ENCODE results near the gene ZBED1.
"Not testable (repeated sequence)": the region's sequence is repeated elsewhere in the genome, so short reads cannot be mapped to it uniquely, and the experiment has no call there.

The ZBED1 gene

DNA sequence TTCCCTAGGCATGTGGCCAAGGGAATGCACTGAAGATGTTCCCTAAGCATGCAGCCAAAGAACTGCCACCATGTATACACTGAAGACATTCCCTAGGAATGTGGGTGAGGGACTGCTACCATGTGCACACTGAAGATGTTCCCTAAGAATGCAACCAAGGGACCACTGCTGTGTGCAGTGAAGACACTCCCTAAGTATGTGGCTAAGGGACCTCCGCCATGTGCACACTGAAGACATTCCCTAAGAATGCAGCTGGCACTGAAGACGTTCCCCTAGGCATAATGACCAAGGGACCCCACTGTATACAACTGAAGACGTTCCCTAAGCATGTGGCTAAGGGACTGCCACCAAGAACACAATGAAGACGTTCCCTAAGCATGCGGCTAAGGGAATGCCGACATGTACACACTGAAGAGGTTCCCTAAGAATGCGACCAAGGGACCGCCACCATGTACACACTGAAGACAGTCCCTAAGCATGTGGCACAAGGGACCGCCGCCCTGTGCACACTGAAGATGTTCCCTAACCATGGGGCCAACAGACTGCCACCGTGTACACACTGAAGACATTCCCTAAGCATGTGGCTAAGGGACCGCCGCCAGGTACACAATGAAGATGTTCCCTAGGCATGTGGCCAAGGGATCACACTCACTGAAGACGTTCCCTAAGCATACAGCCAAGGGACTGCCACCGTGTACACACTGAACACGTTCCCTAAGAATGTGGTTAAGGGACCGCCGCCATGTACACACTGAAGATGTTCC lies 25.6 kb downstream of the ZBED1 start:
- DNase-seq (ENCODE audit: low read depth), result no peak

GRCh38 chrX:2474280-2474962 lies 26.4 kb downstream of the ZBED1 start:
- DNase-seq (ENCODE audit: low read depth), result no peak

- not testable (repeated sequence) for DNase-seq (ENCODE audit: low read depth)
These were observed 27.7 kb downstream of the ZBED1 start for GRCh38 chrX:2473064-2473463.

- no peak for DNase-seq (ENCODE audit: low read depth)
These were observed 29.1 kb downstream of the ZBED1 start for GRCh38 chrX:2471641-2472040.

- not testable (repeated sequence) for DNase-seq (ENCODE audit: low read depth)
These were observed 29.6 kb downstream of the ZBED1 start for GRCh38 chrX:2471126-2471525.

- DNase-seq (ENCODE audit: low read depth), result not testable (repeated sequence)
These were observed 30.9 kb downstream of the ZBED1 start for GRCh38 chrX:2469852-2470251.

DNA sequence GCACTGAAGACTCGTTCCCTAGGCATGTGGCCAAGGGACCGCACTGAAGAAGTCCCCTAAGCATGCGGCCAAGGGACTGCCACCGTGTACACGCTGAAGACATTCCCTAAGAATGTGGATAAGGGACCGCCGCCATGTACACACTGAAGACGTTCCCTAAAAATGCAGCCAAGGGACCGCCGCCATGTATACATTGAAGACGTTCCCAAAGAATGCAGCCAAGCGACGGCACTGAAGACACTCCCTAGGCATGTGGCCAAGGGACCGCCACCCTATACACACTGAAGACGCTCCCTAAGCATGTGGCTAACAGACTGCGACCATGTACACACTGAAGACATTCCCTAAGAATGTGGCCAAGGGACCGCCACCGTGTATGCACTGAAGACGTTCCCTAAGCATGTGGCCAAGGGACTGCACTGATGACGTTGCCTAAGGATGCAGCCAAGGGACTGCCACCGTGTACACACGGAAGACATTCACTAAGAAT lies 31.5 kb downstream of the ZBED1 start:
- DNase-seq (ENCODE audit: low read depth), result no peak

- DNase-seq (ENCODE audit: low read depth), result no peak
These were observed 32.2 kb downstream of the ZBED1 start for GRCh38 chrX:2468261-2469195.

DNA sequence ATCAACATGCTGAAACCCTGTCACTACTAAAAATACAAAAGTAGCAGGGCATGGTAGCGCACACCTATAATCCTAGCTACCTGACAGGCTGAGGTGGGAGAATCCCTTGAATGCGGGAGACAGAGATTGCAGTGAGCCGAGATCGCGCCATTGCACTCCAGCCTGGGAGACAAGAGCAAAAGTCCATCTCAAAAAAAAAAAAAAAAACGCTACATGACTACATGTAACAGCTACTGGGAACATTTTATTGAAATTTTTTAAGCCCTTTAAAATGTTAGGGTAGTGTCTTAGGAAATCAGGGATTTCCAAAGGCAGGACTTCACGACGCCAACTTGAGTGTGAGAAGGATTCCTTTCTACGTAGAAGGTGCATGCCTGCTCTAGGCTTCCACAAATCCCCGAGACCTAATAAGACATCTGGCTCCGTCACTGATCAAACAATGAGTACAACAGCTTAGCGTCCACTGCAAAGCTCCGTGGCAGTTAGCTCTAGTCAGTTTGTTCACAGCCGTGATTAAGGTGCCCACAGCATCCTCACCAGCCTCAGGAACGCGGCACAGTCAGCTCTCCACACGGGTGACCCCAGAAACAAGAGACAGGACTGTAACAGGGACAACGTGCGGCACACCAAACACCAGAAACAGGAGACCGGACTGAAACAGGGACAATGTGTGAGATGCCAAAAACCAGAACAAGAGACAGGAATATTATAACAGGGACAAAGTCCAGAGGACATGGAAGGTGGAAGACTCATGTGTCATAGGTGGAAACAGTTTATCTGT lies 33.7 kb downstream of the ZBED1 start:
- DNase-seq (ENCODE audit: low read depth), result no peak

GRCh38 chrX:2464677-2465166 lies 36.1 kb downstream of the ZBED1 start:
- DNase-seq (ENCODE audit: low read depth), result no peak

DNA sequence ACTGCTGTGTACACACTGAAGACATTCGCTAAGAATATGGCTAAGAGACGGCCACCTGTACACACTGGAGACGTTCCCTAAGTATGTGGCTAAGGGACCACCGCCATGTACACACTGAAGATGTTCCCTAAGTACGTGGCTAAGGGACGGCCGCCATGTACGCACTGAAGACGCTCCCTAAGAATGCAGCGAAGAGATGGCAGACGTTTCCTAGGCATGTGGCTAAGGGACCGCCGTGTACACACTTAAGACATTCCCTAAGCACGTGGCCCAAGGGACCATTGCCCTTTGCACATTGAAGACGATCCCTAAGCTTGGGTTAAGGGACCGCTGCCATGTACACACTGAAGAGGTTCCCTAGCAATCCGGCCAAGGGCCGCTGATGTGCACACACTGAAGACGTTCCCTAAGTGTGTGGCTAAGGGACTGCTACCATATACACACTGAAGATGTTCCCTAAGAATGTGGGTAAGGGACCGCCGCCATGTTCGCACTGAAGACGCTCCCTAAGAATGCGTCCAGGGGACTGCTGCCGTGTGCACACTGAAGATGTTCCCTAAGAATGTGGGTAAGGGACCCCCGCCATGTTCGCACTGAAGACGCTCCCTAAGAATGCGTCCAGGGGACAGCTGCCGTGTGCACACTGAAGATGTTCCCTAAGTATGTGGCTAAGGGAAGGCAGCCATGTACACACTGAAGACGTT lies 36.7 kb downstream of the ZBED1 start:
- no peak for DNase-seq (ENCODE audit: low read depth)

DNA sequence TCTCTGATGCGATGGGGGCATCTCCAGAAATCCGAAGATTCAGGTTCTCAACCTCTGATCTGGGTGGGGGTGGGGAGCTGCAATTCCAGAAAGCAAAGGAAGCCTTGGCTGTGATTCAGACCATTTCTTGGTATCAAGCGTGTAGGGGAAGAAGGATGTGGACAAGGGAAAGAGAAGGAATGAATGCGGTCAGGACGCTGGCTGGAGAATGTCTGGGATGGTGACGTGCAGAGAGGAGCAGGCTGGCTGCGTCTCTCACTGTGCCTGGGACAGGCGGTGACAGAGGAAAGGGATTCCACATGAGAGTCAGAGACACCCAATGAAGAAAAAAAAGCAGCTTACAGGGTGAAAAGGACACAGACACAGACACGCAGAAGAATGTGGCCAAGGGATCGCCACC lies 37.3 kb downstream of the ZBED1 start:
- not testable (repeated sequence) for DNase-seq (ENCODE audit: low read depth)

GRCh38 chrX:2462780-2463179 lies 38.0 kb downstream of the ZBED1 start:
- no peak for DNase-seq (ENCODE audit: low read depth)

DNA sequence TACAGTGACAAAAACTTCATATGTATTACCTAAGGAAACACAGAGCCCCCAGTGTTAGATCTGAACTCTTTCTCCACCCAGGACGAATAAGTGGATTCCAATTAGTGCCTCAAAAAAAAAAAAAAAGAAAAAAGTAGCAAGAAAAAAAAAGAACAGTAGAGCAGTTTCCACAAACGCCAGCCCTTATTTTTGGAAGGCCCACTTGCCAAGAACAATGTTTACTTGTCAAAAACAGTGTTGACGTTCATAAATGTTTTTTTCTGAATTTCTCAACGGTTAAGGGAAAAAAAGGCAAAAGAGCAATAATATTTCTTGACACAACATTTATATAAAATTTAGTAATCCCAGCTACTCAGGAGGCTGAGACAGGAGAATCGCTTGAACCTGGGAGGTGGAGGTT lies 38.7 kb downstream of the ZBED1 start:
- no peak for DNase-seq (ENCODE audit: low read depth)

DNA sequence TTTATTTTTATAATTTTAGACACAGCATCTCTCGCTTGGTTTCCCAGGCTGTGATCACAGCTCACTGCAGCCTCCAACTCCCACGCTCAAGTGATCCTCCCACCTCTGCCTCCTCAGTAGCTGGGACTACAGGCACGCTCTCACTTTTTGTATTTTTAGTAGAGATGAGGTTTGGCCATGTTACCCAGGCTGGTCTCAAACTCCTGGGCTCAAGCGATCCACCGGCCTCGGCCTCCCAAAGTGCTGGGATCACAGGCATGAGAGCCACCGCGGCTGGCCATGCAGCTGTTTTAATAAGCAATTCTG lies 39.1 kb downstream of the ZBED1 start:
- no peak for DNase-seq (ENCODE audit: low read depth)

DNA sequence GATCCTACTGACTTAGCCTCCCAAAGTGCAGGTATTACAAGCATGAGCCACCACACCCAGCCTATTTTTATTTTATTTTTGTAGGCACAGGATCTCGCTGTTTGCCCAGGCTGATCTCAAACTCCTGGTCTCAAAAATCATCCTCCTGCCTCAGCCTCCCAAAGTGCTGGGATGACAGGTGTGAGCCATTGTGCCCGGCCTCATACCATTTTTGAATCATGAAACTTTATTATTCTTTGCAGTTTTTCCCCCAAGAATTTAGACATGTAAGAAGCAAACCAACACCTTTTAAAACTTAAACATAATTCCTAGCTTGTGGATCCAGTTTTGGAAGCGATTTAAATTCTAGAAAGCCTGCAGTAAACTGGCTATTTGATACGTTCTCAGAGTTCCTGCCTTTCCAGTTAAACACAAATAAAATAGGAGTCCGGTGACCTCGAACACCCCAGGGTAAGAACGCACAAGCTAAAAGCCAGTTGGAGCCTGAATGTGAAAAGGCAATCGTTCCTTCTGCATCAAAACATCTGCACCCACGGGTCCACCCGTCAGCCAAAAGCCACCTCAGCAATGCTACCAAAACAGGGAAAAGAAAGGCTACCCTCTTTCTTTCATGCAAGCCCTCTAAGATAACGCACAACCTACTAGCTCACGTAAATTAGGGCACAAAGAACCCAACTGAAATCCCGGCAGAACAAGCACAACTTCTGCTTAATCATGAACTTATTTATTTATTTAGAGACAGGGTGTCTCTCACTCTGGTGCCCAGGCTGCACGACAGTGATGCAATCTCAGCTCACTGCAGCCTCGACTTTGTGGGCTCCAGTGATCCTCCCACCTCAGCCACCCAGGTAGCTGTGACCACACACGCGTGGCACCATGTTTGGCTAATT lies 39.7 kb downstream of the ZBED1 start:
- not testable (repeated sequence) for DNase-seq (ENCODE audit: low read depth)

- not testable (repeated sequence) for DNase-seq (ENCODE audit: low read depth)
These were observed 40.7 kb downstream of the ZBED1 start for GRCh38 chrX:2460048-2460447.

DNA sequence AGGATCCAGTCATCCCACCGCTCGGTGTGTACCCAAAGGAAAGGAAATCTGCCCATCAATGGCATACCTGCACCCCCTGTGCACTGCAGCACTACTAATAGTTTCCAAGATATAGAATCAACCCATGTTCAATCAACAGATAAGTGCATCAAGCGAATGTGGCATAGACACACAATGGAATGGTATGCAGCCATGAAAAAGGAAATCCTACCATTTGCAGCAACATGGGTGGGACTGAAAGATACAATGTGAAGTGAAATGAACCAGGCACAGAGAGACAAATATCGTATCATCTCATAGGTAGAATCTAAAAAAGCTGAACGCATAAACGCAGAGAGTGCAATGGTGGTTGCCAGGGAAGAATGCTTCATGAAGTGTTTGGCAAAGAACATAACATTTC lies 42.5 kb downstream of the ZBED1 start:
- DNase-seq (ENCODE audit: low read depth), result no peak

- no peak for DNase-seq (ENCODE audit: low read depth)
These were observed 43.3 kb downstream of the ZBED1 start for GRCh38 chrX:2457289-2458133.
